H9 (cell line): ENCODE measurements around the gene NPAS3. TPM values are rescaled to one million over a fixed set of nuclear protein-coding genes. Genes with fewer than 3 reads are reported as not detected.

Experiments used
- DNase-seq: peaks from one replicate; pipeline ENCODE4 v3.0.0-alpha.2; 2017
- H2AFZ ChIP-seq: one replicate; pipeline ENCODE4 v1.6.1; 2013; ENCODE audit warnings: mild to moderate bottlenecking, low read length, control low read depth, moderate library complexity
- H2AK5ac ChIP-seq: 2 replicates; pipeline ENCODE4 v1.6.1; 2013; ENCODE audit warnings: low read length, control low read depth, mixed read lengths; ENCODE audit not compliant: insufficient read length
- H2BK120ac ChIP-seq: one replicate; pipeline ENCODE4 v1.6.1; 2013; ENCODE audit warnings: low read depth, mild to moderate bottlenecking, low read length, control low read depth, inconsistent platforms; ENCODE audit not compliant: poor library complexity, severe bottlenecking
- H2BK12ac ChIP-seq: 2 replicates; pipeline ENCODE4 v1.6.1; 2013; ENCODE audit warnings: low read length, control low read depth, mixed read lengths, low read depth; ENCODE audit not compliant: insufficient read length
- H2BK15ac ChIP-seq: 2 replicates; pipeline ENCODE4 v1.6.1; 2013; ENCODE audit warnings: low read depth, low read length, control low read depth
- H2BK20ac ChIP-seq: one replicate; pipeline ENCODE4 v1.6.1; 2013; ENCODE audit warnings: low read depth, mild to moderate bottlenecking, low read length, control low read depth, inconsistent platforms; ENCODE audit not compliant: poor library complexity, severe bottlenecking
- H2BK5ac ChIP-seq: 2 replicates; pipeline ENCODE4 v1.6.1; 2013; ENCODE audit warnings: low read length, control low read depth, mixed read lengths; ENCODE audit not compliant: insufficient read length
- H3K14ac ChIP-seq: 2 replicates; pipeline ENCODE4 v1.6.1; 2013; ENCODE audit warnings: low read length, control low read depth; ENCODE audit not compliant: insufficient read depth
- H3K18ac ChIP-seq: 2 replicates; pipeline ENCODE4 v1.6.1; 2013; ENCODE audit warnings: low read depth, mild to moderate bottlenecking, mixed read lengths, low read length, control low read depth; ENCODE audit not compliant: insufficient read length
- H3K23ac ChIP-seq: 2 replicates; pipeline ENCODE4 v1.6.1; 2013; ENCODE audit warnings: low read length, control low read depth, mixed read lengths, low read depth; ENCODE audit not compliant: insufficient read length
- H3K23me2 ChIP-seq: 2 replicates; pipeline ENCODE4 v1.6.1; 2013; ENCODE audit warnings: low read depth, mild to moderate bottlenecking, mixed read lengths, low read length, control low read depth; ENCODE audit not compliant: insufficient read length, poor library complexity, severe bottlenecking
- H3K27ac ChIP-seq: 2 replicates; pipeline ENCODE4 v1.5.1; 2013; ENCODE audit warnings: low read length, control low read depth, mixed read lengths, low read depth; ENCODE audit not compliant: insufficient read length
- H3K27me3 ChIP-seq: 2 replicates; pipeline ENCODE4 v1.6.1; 2013; ENCODE audit warnings: low read length, control low read depth, inconsistent platforms; ENCODE audit not compliant: insufficient read depth
- H3K4ac ChIP-seq: 2 replicates; pipeline ENCODE4 v1.6.1; 2013; ENCODE audit warnings: low read depth, mild to moderate bottlenecking, control low read depth, inconsistent platforms, low read length, moderate library complexity
- H3K4me1 ChIP-seq: 2 replicates; pipeline ENCODE4 v1.6.1; 2013; ENCODE audit warnings: low read length, control low read depth, inconsistent platforms; ENCODE audit not compliant: insufficient read depth
- H3K4me2 ChIP-seq: 2 replicates; pipeline ENCODE4 v1.6.1; 2013; ENCODE audit warnings: low read length, control low read depth, mixed read lengths; ENCODE audit not compliant: insufficient read length, insufficient read depth
- H3K56ac ChIP-seq: 2 replicates; pipeline ENCODE4 v1.6.1; 2013; ENCODE audit warnings: low read depth, mild to moderate bottlenecking, mixed read lengths, low read length, control low read depth; ENCODE audit not compliant: insufficient read length
- H3K79me1 ChIP-seq: 2 replicates; pipeline ENCODE4 v1.6.1; 2013; ENCODE audit warnings: low read depth, mild to moderate bottlenecking, moderate library complexity, low read length, control low read depth, inconsistent platforms; ENCODE audit not compliant: insufficient read depth, poor library complexity, severe bottlenecking
- H3K79me2 ChIP-seq: 2 replicates; pipeline ENCODE4 v1.6.1; 2013; ENCODE audit warnings: low read length, control low read depth, inconsistent platforms; ENCODE audit not compliant: insufficient read depth
- H3K9ac ChIP-seq: 2 replicates; pipeline ENCODE4 v1.6.1; 2013; ENCODE audit warnings: low read length, control low read depth, mixed read lengths; ENCODE audit not compliant: insufficient read length; ENCODE audit errors: extremely low read depth
- H3K9me3 ChIP-seq: one replicate; pipeline ENCODE4 v1.6.1; 2013; ENCODE audit warnings: low read depth, low read length, inconsistent platforms; ENCODE audit not compliant: control insufficient read depth
- H3T11ph ChIP-seq: one replicate; pipeline ENCODE4 v1.6.1; 2013; ENCODE audit warnings: mild to moderate bottlenecking, low read length, control low read depth, inconsistent platforms
- H4K20me1 ChIP-seq: one replicate; pipeline ENCODE4 v1.6.1; 2013; ENCODE audit not compliant: control insufficient read depth, insufficient read length, insufficient read depth
- H4K5ac ChIP-seq: 2 replicates; pipeline ENCODE4 v1.6.1; 2013; ENCODE audit warnings: low read depth, mild to moderate bottlenecking, mixed read lengths, low read length, control low read depth; ENCODE audit not compliant: insufficient read length
- H4K8ac ChIP-seq: replicated peaks from 2 replicates; pipeline ENCODE4 v1.6.1; 2013; ENCODE audit warnings: low read length, control low read depth, mixed read lengths, low read depth; ENCODE audit not compliant: insufficient read length
- H4K91ac ChIP-seq: 2 replicates; pipeline ENCODE4 v1.6.1; 2013; ENCODE audit warnings: low read depth, mild to moderate bottlenecking, moderate library complexity, mixed read lengths, low read length, control low read depth; ENCODE audit not compliant: insufficient read length
- H3K27ac Mint-ChIP-seq, 3 experiments: 2 replicates in 2 of 3; 3 replicates in 1 of 3; pipeline ENCODE4 v1.8.0; 2020 to 2021; ENCODE audit warnings: mixed read lengths in 3 of 3, mild to moderate bottlenecking in 1 of 3, moderate library complexity in 1 of 3
- H3K27me3 Mint-ChIP-seq: 2 replicates; pipeline ENCODE4 v1.8.0; 2021; ENCODE audit warnings: low read depth, mild to moderate bottlenecking, moderate library complexity, mixed read lengths
- H3K36me3 Mint-ChIP-seq, 3 experiments: 2 replicates in 2 of 3; 3 replicates in 1 of 3; pipeline ENCODE4 v1.8.0; 2020 to 2021; ENCODE audit warnings: low read depth in 3 of 3, mixed read lengths in 3 of 3; ENCODE audit not compliant: insufficient read depth in 1 of 3
- H3K4me1 Mint-ChIP-seq, 2 experiments: 2 replicates each; pipeline ENCODE4 v1.8.0; 2020; ENCODE audit warnings: mixed read lengths in 2 of 2
- H3K4me3 Mint-ChIP-seq, 2 experiments: 2 replicates in 1 of 2; 3 replicates in 1 of 2; pipeline ENCODE4 v1.8.0; 2020 to 2021; ENCODE audit warnings: mild to moderate bottlenecking in 2 of 2, mixed read lengths in 2 of 2, moderate library complexity in 1 of 2
- H3K9me3 Mint-ChIP-seq, 2 experiments: 2 replicates in 1 of 2; 3 replicates in 1 of 2; pipeline ENCODE4 v1.8.0; 2020; ENCODE audit warnings: mild to moderate bottlenecking in 2 of 2, mixed read lengths in 2 of 2, moderate library complexity in 1 of 2
- WGBS: extraction: QIAGEN DNeasy Blood & Tissue Kit; methylation state at CpG from one replicate; pipeline ENCODE4 v1.1.7; 2013; ENCODE audit warnings: missing lambda C conversion rate, low lambda C conversion rate, mixed read lengths; ENCODE audit not compliant: insufficient read length; ENCODE audit errors: extremely low coverage; 5-methylcytosine and 5-hydroxymethylcytosine counted together
- total RNA-seq: library from RNA; stranded (reverse); gene quantifications from 2 replicates; pipeline ENCODE4 v1.2.1, GENCODE V29; 2021
- TF ChIP-seq, protein P1 (sequence below): fragments of 200-600 bp; sonication (generic); conservative IDR thresholded peaks from 3 replicates; pipeline ENCODE4 v1.8.0; 2021; ENCODE audit warnings: antibody characterized with exemption, mild to moderate bottlenecking

The NPAS3 gene
- total RNA-seq, 1 experiment from 2014 or later = 0.17 TPM

GRCh38 chr14:32996343-32996742 lies 57.7 kb downstream of the NPAS3 start:
- no peaks in the 10 kb centered on the region for H3K79me2 ChIP-seq
- no peaks in the 10 kb centered on the region for H3K27me3 Mint-ChIP-seq
- H3K79me1 ChIP-seq = no peaks in the 10 kb centered on the region
- no peaks in the 10 kb centered on the region for H3K4me1 ChIP-seq
- no peak overlapping the region for H3K27ac ChIP-seq
- WGBS = no CpG with 5 or more reads among the region's 3 CpGs
- H3K4me2 ChIP-seq = no peak overlapping the region
- no peak overlapping the region for H4K8ac ChIP-seq
- no peak overlapping the region for H3K27ac Mint-ChIP-seq
- H2BK5ac ChIP-seq = no peak overlapping the region
- no peak overlapping the region for H3K14ac ChIP-seq
- H3K27me3 ChIP-seq = no peaks in the 10 kb centered on the region
- no peaks in the 10 kb centered on the region for H3K9me3 ChIP-seq
- H3K4me1 Mint-ChIP-seq = peaks cover 0 to 4% of the 10 kb centered on the region in 2 experiments; a peak in 3 of 4 replicates
- H3K4ac ChIP-seq = no peak overlapping the region
- TF ChIP-seq, protein P1, sequence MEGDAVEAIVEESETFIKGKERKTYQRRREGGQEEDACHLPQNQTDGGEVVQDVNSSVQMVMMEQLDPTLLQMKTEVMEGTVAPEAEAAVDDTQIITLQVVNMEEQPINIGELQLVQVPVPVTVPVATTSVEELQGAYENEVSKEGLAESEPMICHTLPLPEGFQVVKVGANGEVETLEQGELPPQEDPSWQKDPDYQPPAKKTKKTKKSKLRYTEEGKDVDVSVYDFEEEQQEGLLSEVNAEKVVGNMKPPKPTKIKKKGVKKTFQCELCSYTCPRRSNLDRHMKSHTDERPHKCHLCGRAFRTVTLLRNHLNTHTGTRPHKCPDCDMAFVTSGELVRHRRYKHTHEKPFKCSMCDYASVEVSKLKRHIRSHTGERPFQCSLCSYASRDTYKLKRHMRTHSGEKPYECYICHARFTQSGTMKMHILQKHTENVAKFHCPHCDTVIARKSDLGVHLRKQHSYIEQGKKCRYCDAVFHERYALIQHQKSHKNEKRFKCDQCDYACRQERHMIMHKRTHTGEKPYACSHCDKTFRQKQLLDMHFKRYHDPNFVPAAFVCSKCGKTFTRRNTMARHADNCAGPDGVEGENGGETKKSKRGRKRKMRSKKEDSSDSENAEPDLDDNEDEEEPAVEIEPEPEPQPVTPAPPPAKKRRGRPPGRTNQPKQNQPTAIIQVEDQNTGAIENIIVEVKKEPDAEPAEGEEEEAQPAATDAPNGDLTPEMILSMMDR = no peak
- no peak overlapping the region for H2BK20ac ChIP-seq
- H3T11ph ChIP-seq = no peak overlapping the region
- H4K5ac ChIP-seq = no peak overlapping the region
- DNase-seq = no peak
- H3K9ac ChIP-seq = no peak overlapping the region
- no peak overlapping the region for H2BK12ac ChIP-seq
- no peak overlapping the region for H2BK15ac ChIP-seq
- H3K23me2 ChIP-seq = no peaks in the 10 kb centered on the region
- H4K91ac ChIP-seq = no peak overlapping the region
- H2BK120ac ChIP-seq = no peak overlapping the region
- no peak overlapping the region for H2AFZ ChIP-seq
- H3K18ac ChIP-seq = no peak overlapping the region
- no peak overlapping the region for H3K23ac ChIP-seq
- peaks cover 10 to 25% (median 12%) of the 10 kb centered on the region in 3 experiments for H3K36me3 Mint-ChIP-seq
- H4K20me1 ChIP-seq = no peaks in the 10 kb centered on the region
- no peak overlapping the region for H3K56ac ChIP-seq
- no peak overlapping the region for H2AK5ac ChIP-seq
- H3K4me3 Mint-ChIP-seq = no peak overlapping the region
- peaks cover 24 to 26% of the 10 kb centered on the region in 2 experiments for H3K9me3 Mint-ChIP-seq
